Measurements from ENCODE around the gene KRTAP12-1. TPM values are rescaled to one million over a fixed set of nuclear protein-coding genes. Genes with fewer than 3 reads are reported as not detected.

Gene KRTAP12-1
- polyA plus RNA-seq, 1 donor = not detected

DNA sequence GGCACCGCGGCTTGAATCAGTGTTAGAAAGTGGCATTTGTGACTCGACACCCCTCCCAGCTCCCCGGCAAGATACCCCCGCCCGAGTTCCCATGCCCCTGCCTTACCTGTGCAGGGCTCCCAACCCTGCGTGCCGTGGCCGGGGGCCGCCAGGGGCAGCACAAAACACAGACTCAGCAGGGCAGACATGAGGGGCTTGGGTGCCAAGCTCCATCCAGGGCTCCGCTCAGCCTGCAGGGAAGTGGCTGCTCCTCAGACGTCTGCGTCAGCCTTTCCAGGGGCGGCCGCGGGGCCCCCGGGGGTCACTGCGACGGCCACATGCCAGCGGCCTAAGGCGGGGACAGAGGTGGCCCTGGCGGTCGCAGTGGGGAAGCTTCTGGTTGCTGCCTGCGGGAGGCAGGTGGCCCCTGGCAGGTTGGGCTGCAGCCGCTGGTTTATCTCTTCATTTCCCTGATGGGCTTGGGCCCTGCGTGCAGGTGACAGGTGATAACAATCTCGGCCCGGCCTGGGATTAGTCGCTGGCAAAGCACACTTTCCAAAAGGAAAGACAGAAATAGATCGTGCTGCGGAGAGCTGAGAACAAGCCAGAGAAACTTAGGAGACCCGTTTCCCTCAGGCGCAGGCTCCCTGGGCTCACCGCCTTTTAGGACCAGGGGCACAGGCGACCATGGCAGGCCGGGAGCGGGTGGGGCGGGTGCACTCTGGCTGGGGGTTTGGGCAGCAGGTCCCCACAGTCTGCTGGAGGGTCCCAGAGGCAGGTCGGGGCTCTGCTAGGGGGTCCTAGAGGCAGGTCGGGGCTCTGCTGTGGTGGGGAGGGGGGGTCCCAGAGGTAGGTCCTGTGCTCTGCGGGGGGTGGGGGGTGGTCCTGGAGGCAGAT is 29.6 kb upstream of the KRTAP12-1 start, which contains the start of gene TSPEAR:
Gene TSPEAR, minus strand, starts transcription at position 246 of the 876 bp plus-strand sequence. Its CDS starts 58 bp downstream, at position 188.
- no peak for DNase-seq

DNA sequence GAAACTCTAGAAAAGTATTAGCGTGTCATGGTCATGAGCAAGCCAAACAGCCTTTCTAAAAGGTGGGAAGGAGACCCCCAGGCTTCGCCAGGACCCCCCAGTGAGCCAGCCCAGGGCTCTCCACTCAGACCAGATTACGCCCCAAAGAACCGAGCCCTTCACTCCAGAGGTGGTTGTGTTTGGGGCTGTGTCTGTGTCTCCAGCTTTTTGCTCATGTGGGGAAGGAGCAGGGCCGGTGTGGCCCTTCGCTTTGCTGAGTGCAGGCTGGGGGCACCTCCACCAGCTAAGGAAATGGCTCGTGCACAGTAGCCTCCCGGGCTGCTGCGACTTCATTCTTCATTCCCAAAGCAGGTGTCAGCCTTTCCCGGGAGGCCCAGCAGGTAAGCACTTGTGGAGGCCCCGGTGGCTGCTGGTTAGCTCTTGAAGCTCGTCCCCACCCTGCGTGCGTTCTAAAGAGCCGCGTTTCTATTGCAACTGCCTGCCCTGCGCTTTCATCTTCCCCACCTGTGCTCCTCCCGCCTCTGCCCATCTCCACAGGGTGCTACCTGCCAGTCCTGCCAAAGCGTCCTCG is 28.9 kb upstream of the KRTAP12-1 start:
- DNase-seq = no peak

DNA sequence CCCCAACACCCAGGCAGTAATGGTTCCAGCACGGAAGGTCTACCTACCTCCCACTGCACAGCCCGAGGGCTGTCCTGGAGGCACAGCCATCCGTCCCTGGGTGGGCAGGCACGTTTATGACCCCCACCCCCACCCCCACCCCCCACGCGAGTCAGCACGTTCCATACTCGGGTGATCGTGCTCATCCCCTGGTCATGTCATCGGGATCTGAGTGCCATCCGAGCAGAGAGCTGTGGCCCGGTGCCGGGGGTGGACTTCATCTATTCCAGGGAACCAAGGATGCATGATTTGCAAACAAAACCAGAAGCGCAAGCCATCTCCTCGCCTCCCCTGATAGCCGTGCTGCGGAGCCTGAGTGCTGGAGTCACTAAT is 28.3 kb upstream of the KRTAP12-1 start:
- DNase-seq = no peak

DNA sequence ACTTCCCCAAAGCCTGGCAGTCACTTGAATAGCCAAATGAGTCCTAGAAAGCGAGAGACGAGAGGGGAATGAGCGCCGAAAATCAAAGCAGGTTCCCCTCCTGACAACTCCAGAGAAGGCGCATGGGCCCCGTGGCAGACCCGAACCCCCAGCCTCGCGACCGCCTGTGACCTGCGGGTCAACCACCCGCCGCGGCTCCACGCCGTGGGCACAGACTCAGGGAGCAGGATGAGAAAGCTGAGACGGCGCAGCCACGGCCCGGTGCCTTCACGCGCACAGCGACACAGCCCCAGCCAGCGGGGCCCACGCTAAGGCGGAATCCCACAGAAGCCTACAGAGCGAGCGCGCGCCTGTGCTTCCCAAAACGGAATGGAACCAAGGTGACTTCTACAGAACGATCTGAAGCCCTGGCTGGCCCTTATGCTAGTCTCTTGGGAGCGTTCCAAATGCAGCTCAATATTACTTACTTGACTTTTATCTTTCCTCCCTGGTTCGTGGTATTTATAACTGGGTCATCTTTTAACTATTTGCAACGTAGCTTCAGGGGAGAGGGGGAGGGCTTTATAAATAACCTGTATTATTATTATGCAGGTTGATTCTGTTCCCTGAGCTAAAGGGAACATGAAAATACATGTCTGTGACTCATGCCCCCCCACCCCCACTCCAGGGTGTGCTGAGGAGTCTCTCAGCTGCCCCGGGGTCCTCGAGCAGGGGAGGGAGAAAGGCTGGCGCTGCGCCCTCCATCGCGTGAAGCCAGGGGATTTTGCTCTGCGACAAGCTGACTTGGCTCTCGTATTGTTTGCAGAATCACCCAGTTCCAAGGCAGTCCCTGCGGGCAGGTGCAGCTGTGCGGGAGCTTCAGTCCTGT is 27.7 kb upstream of the KRTAP12-1 start:
- DNase-seq = no peak

DNA sequence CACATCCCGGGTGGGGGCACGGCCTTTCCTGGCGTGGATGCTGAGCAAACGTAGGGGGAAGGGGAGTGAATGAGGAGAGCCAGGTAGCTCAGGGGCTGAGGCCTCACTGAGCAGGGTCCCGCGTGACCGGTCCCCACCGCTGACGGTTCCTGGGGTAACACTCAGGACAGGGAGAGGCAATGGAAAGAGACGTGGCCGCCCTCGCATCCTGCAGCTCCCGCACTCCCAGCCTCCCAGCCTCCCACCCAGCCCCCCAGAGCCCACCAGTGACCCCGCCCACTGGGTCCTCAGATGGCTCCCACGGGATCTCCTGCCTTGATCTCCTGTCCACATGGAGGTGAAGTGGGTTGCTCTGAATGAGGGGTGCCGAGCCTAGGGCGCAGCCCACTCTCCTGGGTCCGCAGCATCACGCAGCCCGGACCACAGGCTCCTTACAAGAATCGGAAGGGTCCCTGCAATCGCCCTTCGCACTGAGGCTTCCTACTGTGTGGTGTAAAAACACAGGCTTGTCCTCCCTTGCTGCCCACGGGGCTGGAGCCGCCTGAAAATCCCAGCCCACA is 27.0 kb upstream of the KRTAP12-1 start:
- no peak for DNase-seq

DNA sequence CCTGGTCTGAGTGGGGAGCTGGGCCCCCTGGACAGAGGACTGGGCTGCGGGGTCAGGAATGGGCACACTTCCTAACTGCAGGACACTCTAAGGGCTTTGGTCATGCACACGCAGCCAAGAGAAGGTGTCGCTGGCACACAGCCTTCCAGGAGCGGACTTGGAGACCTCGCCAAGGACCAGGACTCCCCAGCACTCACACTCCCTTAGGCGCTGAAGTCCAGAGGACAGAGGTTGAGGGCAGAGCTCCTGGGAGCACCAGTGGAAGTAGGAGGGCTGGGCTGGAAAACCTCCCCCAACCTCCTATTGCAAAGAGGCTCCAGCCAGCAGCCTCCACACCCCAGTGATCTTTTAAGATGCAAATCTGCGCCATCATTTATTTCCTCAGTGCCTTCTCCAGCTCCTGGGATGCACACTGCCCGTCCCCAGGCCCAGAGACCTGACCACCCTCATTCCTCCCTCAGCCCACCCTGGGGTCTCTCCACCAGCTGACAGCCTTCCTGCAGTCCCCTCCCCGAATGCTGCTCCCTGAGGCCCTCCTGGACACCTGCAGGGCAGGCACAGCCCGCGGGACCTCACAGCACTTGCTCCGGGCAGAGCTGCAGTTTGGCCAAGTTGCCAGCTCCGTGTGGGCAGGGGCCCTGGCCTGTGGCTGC is 26.4 kb upstream of the KRTAP12-1 start:
- DNase-seq = no peak

DNA sequence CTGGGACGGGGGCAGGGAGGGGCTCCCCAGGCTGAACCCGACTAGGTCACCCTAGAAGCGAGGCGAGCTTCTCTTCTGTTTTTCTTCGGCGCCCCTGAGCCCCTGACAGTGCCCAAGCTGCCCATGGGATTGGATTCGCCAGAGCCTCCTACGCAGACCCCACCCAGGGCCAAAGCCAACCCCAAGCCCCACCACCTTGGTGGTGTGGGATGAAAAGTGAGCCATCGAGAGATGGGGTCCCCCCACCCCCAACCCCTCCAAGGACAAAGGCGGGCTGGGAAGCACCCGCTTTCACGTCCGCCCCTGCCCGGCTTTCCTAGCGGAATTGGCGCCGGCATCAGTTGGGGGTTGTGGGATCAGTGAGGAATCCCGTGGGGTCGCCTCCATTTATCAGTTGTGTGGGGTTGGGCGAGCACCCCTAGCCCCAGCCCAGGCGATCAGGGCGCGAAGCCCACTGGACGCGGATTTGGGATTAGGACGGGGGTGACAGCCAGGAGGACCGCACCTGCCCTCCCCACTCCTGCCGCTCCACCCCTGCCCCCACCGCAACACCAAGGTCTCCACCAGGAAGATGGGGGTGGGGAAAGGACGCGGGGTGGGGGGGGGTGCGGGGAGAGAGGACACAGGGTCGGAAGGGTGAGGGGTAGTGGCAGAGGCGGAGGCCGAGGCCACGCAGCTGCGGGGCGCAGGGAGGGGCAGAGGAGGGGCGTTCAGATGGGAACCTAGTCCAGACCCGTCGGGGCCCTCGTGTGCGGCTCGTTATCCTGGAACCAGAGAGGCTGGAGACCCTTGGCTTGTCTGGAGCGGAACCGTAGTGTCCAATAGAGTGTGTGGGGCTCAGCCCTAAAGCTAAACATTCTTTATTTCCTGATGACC is 25.0 kb upstream of the KRTAP12-1 start:
- no peak for DNase-seq

DNA sequence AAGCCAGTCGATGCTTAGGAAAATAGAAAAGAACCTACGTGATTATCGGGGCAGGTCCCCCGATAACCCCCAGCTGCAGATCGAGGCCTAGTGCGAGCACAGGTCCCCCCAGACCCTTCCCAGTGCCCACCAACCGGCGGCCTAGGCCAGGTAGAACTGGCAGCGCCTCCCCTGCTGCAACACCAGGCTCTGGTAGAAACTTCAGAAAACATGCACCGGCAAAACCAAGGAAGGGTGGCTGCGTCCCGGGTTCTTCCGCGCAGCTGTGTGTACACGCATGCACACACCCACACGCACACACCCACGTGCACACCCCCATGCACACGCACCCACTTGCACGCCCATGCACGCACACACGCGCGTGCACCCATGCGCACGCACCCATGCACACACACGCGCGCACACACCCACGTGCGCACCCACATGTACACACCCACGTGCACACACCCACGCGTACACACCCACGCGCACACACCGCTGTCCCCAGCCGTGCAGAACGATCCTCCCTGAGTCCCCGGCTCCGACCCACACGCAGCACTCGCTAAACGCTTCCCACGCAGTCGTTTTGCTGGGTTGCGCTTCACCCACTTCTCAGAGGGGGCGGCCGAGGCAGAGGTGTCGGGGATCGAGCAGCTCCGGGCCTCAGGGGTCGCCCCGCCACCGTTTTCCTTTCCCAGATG is 24.2 kb upstream of the KRTAP12-1 start:
- DNase-seq = no peak

DNA sequence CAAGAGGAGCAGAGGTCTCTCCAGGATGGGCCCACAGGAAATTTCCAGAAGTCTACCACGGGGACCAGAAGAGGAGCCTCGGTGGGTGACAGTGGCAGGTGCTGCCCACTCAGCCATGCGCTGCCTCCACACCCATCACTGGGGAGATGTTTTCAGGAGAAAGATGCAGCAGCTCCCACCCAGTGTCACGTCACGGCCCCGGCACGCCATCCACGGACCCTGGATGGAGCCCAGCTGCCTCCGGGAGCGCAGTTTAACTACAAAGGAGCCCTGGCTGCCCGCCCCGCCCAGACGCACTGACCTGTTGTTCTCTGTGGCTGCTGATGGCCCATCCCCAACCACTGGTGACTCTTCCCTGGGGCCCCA is 22.7 kb upstream of the KRTAP12-1 start:
- no peak for DNase-seq

DNA sequence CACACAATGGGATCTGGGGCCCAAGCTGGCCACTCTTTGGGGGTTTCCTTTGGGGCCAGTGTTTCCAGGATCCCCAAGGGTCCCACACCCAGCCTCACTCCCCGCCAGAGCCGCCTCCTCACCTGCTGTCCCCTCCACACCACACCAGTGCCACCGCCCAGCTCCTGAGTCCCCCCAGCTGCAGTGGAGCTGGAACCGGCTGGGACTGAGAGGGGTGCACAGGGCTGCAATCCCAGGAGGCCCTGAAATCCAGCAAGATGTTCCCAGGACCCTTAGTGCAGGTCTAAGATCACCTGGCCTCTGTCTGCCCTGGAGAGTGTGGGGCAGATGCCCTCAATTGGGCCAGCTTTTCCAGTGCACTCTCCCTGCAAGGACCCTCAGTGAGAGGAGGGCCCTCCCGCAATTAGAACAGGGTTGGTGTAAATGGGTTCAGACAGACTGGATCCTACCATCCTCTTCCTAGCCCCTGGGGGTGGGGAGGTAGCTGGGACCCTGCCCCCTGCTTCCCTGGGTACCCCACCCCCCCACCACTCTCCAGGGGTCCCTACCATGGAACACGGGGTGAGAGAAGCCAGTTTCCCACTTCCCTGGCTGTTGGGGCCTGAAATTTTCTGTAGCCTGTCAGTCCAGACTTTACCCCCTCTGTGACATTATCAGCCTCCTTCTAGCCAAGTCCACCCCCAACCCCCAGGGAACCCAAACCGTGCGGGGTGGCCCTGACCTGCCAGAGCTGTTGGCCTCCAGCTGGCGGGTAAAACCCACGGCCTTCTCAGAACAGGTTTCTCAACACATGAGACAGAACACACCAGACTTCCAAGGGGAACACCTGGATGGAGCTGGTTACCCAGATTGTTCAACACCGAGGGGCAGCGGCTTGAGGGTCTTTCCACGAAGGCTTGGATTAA is 22.0 kb upstream of the KRTAP12-1 start:
- no peak for DNase-seq

DNA sequence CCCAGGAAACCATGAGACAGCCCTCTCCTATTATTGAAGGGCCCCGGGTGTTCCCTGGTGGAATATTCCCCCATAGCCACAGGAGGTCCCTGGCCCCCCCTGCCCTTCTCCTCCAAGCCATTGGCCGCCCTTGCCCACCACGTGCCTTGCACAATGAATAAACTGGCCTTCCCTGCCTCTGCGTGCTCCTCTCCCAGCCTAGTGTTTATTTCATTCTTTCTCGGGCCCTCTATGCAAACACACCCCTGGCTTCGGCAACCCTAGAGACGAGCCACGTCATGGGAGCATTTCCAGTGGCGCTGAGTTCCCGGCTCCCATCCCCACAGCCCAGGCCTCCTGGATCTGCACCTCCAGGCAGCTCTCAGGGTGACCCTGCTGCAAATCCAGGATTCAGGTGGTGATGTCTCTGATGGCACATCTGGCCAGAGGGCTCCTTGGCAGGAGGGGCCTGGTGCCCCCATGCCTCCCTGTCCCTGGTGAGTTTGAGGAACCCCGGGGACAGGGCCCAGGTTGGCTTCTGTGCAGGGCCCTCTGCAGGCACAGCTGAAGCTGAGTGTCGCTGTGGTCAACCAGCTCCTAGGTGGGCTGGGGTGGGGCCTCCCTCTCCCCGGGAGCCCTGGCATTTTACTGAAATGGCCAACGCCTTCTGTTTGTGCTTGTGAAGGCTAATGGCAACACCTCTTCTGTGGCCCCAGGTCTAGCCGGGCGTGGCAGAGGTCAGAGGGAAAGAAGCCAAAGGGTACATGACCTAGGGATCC is 21.2 kb upstream of the KRTAP12-1 start:
- DNase-seq = no peak

DNA sequence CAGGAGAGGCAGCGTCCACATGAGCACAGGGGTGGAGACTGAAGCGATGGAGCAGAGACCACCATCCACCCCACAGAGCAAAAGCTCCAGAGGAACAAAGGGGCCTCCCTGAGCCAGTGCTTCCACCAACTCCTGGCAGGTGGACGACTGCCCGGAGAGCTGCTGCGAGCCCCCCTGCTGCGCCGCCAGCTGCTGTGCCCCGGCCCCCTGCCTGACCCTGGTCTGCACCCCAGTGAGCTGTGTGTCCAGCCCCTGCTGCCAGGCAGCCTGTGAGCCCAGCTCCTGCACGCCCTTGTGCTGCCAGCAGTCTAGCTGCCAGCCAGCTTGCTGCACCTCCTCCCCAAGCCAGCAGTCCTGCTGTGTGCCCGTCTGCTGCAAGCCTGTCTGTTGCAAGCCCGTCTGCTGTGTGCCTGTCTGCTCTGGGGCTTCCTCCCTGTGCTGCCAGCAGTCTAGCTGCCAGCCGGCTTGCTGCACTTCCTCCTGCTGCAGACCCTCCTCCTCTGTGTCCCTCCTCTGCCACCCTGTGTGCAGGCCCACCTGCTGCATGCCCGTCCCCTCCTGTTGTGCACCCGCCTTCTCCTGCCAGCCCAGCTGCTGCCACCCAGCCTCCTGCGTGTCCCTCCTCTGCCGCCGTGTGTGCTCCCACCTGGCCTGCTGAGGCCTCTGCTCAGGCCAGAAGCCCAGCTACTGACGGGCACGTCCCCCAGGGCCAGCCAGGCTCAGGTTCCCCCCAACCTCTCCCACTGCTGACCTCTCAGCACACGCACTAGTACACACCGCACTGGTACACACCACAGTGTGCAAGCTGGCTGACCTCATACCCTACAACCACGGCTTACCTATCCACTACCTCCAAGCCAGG is 20.4 kb upstream of the KRTAP12-1 start:
- DNase-seq = no peak

DNA sequence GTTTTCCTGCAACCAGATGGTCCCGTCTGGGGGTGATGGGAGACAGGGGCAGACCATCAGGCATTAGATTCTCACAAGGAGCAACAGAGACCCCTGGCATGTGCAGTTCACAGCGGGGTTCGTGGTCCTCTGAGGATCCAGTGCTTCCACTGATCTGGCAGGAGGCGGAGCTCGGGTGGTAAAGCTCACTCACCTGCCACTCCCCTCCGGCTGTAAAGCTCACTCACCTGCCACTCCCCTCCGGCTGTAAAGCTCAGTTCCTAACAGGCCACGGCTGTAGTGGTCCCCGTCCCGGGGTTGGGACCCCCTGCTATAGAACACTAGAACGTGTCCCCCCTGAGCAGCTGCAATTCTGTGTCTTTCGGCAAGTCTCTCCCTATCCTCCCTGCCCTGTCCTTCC is 19.6 kb upstream of the KRTAP12-1 start:
- no peak for DNase-seq

DNA sequence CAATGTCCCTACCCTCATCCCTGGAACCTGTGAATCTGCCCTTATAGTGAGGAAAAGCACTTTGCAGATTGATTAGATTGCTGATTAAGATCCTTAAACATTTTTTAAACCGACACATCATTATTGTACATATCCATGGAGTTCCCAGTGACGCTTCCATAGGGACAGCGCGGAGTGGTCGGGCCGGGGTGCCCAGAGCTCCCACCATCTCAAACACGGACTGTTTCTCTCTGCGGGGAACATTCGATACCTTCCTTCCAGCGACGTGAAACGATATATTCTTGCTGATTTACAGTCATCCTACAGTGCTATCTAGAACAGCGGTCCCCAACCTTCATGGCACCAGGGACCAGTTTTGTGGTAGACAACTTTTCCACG is 19.0 kb upstream of the KRTAP12-1 start:
- DNase-seq = no peak

DNA sequence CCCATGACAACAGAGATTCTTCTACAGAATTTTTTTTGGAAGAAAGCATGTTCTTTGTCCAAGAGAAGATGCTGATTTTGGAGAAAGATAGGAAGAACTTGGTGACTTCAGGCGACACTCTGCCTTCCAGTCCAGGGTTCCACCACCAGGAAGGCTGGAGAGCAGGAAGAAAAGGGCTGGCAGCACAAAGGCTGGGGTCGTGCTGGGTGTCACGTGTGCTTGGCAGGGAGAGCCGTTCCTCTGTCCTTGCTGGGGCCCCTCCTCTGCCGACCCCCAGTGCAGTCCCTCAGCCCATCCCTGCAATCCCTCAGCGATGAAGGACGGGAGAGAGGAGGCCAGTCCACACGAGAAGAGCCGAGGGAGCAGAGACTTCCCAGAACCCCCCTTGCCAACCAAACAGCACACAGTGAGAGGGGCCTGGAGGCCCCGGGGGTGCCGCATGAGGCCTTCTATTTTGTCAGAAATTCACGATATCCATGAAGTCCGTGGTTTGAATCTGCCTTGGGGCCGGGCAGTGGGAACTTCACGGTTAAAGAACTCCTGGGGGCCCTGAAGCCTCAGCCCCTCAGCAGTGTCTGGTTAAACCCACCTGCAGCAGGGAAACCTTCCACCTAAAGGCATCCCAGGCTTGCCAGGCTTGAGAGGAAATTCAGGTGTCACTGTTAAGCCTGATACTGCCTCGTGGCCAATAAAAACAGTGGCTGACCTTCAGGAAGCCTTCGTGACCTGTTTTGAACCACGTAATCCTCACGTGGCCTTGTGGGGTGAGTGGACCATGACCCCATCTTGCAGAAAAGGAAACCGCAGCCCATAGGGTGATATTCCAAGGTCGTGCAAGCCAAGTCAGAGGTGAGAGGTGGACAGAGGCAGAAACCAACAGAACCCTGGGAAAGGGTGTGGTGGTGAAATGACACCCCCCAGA is 18.4 kb upstream of the KRTAP12-1 start:
- DNase-seq = no peak

DNA sequence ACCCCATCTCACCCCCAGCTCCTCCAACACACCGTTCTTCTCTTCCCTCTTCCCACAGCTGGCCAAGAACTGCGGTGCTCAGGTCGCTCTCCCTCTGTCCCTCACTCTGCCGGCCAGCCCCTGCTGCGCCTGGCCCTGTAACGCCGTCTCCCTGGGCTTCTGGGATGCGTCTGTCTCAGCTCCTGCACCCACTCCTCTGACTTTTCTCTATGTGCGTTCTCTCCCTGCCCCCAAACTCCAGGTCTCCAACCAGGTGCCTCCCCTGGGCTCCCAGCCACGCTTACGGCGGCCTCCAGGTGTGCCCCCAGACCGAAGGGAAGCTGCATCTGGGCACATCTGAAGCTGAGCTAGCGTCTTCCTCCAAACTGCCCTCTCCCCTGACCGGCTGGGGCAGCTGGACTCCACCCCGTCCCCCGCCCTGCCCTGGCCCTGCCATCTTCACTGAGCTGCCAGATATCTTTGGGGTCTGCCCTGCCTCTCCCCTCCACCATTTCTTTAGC is 17.6 kb upstream of the KRTAP12-1 start:
- no peak for DNase-seq

Measured in left kidney (tissue), 2 donors.